Pancreas (tissue), 10 donors: ENCODE measurements around the gene FBXO15. TPM values are rescaled to one million over a fixed set of nuclear protein-coding genes. Genes with fewer than 3 reads are reported as not detected.

Source experiments
- ATAC-seq, 4 donors: fragments of 200-7000 bp; cut with Tn5 transposase; one replicate each; pipeline versions ENCODE4 v1.8.0 to v1.9.1; 2020; ENCODE audit warnings: mild to moderate bottlenecking in 4 of 4, moderate library complexity in 4 of 4
- DNase-seq, 6 donors: peaks; one replicate each; pipeline ENCODE4 v3.0.0-alpha.2; 2020
- FAIRE-seq: peaks from 2 replicates; lab custom pipeline; 2012; peaks lifted over from hg19 to GRCh38; lab: Jason Lieb, UNC
- H3K27ac ChIP-seq, 4 donors: fragments of 200-600 bp; sonication (generic); 1 replicate in 3 of 4; 2 replicates in 1 of 4; pipeline versions ENCODE4 v1.5.0 to v1.8.0; 2020
- H3K27me3 ChIP-seq, 4 donors: fragments of 200-600 bp; one replicate each; pipeline ENCODE4 v1.8.0; 2021
- H3K36me3 ChIP-seq, 3 donors: fragments of 200-600 bp; sonication (generic) in 1 of 3; one replicate each; pipeline versions ENCODE4 v1.5.0 to v1.8.0; 2020 to 2021
- H3K4me1 ChIP-seq, 3 donors: fragments of 200-600 bp; one replicate each; pipeline ENCODE4 v1.8.0; 2021
- H3K4me3 ChIP-seq, 4 donors: fragments of 200-600 bp; sonication (generic) in 2 of 4; one replicate each; pipeline versions ENCODE4 v1.5.0 to v1.8.0; 2020 to 2021
- H3K9me3 ChIP-seq, 4 donors: fragments of 200-600 bp; one replicate each; pipeline ENCODE4 v1.8.0; 2021
- CTCF ChIP-seq, 4 donors: fragments of 200-600 bp; sonication (generic) in 3 of 4; IDR thresholded peaks; one replicate each; pipeline versions ENCODE4 v1.5.0 to v1.8.0; 2021; ENCODE audit warnings: antibody characterized with exemption in 4 of 4
- WGBS, 2 donors: extraction: QIAGEN DNeasy Blood & Tissue Kit; methylation state at CpG; one replicate each; pipeline ENCODE4 v1.1.7; 2013; 5-methylcytosine and 5-hydroxymethylcytosine counted together
- intact Hi-C, 3 donors: fragments of 100-400 bp; cut with DNase I; formaldehyde crosslinking; loops; one replicate each; pipeline versions ENCODE4 v1.11.1 to v1.14.2; 2022
- polyA plus RNA-seq, 2 donors: library from polyadenylated mRNA; stranded (reverse); fragments of 200-250 nt; gene quantifications; one replicate each; pipeline ENCODE4 v1.2.3, GENCODE V29; 2013
- total RNA-seq, 6 donors: library from RNA; stranded (reverse); fragmentation: NEBNext Ultra II Directional in 4 of 6; extraction: Animal tissue kit (Norgen Biotek cat#: 25700) in 4 of 6; gene quantifications; one replicate each; pipeline versions ENCODE4 v1.2.1 to v1.2.4, GENCODE V29; 2021 to 2023
- donor health status: healthy with polysubstance abuse.
- donor health status: DM: no; HTN: no; CAD: no; lungs with moderate emphysema.
- donor health status: DM: no; HTN: no; CAD: no.
- donor health status: control.
- donor health status: control.
- donor health status: Bipolar disorder and iron deficiency.
- donor health status: DM: yes; HTN: yes; CAD: no.
- donor health status: DM: no; HTN: no; CAD: no.
- donor health status: DM: no; HTN: no; CAD: no.
- donor health status: DM: yes; HTN: yes; CAD: no.

FBXO15 gene
- total and polyA plus RNA-seq, 8 donors = 0.37 to 7.1 (median 0.89) TPM

GRCh38 chr18:74108460-74108859 is 39.2 kb downstream of the FBXO15 start:
- 68 to 86% methylated on average over 2 of the region's 2 CpGs for WGBS, 2 donors
- ATAC-seq = no peak

GRCh38 chr18:74097803-74098202 is 49.8 kb downstream of the FBXO15 start:
- no peak for ATAC-seq
- intact Hi-C loops = no loop called here
- no peak overlapping the region for H3K4me3 ChIP-seq
- WGBS, 2 donors = 75 to 89% methylated on average over 1 of the region's 1 CpG
- H3K9me3 ChIP-seq = no peaks in the 10 kb centered on the region
- no peaks in the 10 kb centered on the region for H3K36me3 ChIP-seq
- no peak overlapping the region for H3K27ac ChIP-seq
- no peaks in the 10 kb centered on the region for H3K4me1 ChIP-seq
- TF ChIP-seq CTCF (IDR thresholded peaks at IDR 0.05) = no peak
- no peak for DNase-seq
- no peak for FAIRE-seq
- no peaks in the 10 kb centered on the region for H3K27me3 ChIP-seq

More at GRCh38 chr18:74108460-74108859, 39.2 kb downstream of the FBXO15 start:
- Histone ChIP-seq H3K9me3 (no peaks in the 10 kb centered on the region), H3K27ac (no peak overlapping the region), H3K4me3 (no peak overlapping the region), H3K27me3 (no peaks in the 10 kb centered on the region), H3K4me1 (no peaks in the 10 kb centered on the region), H3K36me3 (no peaks in the 10 kb centered on the region)
- FAIRE-seq (no peak), DNase-seq (no peak)
- intact Hi-C loops = no loop called here
- TF ChIP-seq CTCF (IDR thresholded peaks at IDR 0.05) = no peak

- FAIRE-seq = no peak
- TF ChIP-seq CTCF (IDR thresholded peaks at IDR 0.05) = no peak
- H3K27ac ChIP-seq = no peak overlapping the region
- no peaks in the 10 kb centered on the region for H3K9me3 ChIP-seq
- H3K4me1 ChIP-seq = no peaks in the 10 kb centered on the region
- H3K36me3 ChIP-seq = no peaks in the 10 kb centered on the region
- H3K4me3 ChIP-seq = no peak overlapping the region
- WGBS, 2 donors = 80 to 93% methylated on average over 3 of the region's 3 CpGs
- no peak for ATAC-seq
- H3K27me3 ChIP-seq = no peaks in the 10 kb centered on the region
- intact Hi-C loops = no loop called here
- peak in 1 of 6 donors; percentile 41 for DNase-seq
Measured at GRCh38 chr18:74092922-74093321, 54.7 kb downstream of the FBXO15 start.

GRCh38 chr18:74084184-74084855 is 63.3 kb downstream of the FBXO15 start:
- intact Hi-C loops = no loop called here
- no peaks in the 10 kb centered on the region for H3K36me3 ChIP-seq
- H3K9me3 ChIP-seq = no peaks in the 10 kb centered on the region
- ATAC-seq (no peak), DNase-seq (no peak), FAIRE-seq (no peak)
- no peak overlapping the region for H3K4me3 ChIP-seq
- TF ChIP-seq CTCF (IDR thresholded peaks at IDR 0.05) = no peak
- no peak overlapping the region for H3K27ac ChIP-seq
- H3K27me3 ChIP-seq = no peaks in the 10 kb centered on the region
- 87 to 89% methylated on average over 9 of the region's 9 CpGs for WGBS, 2 donors
- peaks cover 0 to 3% (median 0%) of the 10 kb centered on the region in 3 donors for H3K4me1 ChIP-seq

GRCh38 chr18:74083557-74083952 is 64.1 kb downstream of the FBXO15 start:
- DNase-seq (no peak), ATAC-seq (no peak), FAIRE-seq (no peak)
- peaks cover 0 to 3% (median 0%) of the 10 kb centered on the region in 3 donors for H3K4me1 ChIP-seq
- no peak overlapping the region for H3K4me3 ChIP-seq
- no peaks in the 10 kb centered on the region for H3K27me3 ChIP-seq
- intact Hi-C loops = no loop called here
- H3K27ac ChIP-seq = no peak overlapping the region
- no peak for TF ChIP-seq CTCF (IDR thresholded peaks at IDR 0.05)
- H3K36me3 ChIP-seq = no peaks in the 10 kb centered on the region
- 74 to 75% methylated on average over 3 of the region's 3 CpGs for WGBS, 2 donors
- no peaks in the 10 kb centered on the region for H3K9me3 ChIP-seq
